NCI-H1105 (cell line): ENCODE measurements around the gene ERICH6B.

Experiments used
- DNase-seq: peaks from one replicate; lab custom pipeline; 2025; lab: John Stamatoyannopoulos, UW

ERICH6B gene

DNA sequence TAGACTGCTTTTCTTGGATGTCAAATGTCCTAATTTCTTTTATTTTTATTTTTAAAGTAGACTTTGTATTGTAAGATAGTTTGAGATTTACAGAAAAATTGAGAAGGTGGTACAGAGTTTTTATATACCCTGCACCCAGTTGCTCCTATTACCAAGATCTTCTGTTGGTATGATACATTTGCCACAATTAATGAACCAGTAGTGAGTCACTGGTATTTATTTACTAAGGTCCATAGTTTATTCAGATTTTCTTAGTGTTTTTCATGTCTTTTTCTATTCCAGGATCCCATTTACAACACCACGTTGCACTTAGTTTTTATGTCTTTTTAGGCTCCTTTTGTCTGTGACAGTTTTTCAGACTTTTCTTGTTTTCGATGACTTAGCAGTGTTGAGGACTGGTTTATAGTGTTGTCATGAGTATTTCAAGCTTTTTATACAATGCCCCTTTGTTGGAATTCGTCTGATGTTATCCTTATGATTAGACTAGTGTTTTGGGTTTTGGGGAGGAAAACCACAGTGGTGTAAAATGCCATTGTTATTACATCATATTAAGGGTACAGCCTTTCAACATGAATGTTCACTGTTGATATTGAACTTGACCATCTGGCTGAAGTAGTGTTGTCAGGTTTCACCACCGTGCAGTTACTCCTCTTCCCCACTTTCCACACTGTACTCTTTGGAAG lies 114.9 kb downstream of the ERICH6B start:
- no peak for DNase-seq

- no peak for DNase-seq
Measured at GRCh38 chr13:45496942-45497341, 118.6 kb downstream of the ERICH6B start.

- no peak for DNase-seq
Measured at GRCh38 chr13:45492538-45492937, 123.0 kb downstream of the ERICH6B start.
